NCI-H226 (cell line): Measurements from ENCODE around the gene ARHGEF40.
A peak's percentile ranks its signal among the peaks of the same experiment; 100 is the strongest.

ENCODE experiments used
- DNase-seq: peaks from one replicate; pipeline ENCODE4 v3.0.0-alpha.2; 2015

The ARHGEF40 gene

DNA sequence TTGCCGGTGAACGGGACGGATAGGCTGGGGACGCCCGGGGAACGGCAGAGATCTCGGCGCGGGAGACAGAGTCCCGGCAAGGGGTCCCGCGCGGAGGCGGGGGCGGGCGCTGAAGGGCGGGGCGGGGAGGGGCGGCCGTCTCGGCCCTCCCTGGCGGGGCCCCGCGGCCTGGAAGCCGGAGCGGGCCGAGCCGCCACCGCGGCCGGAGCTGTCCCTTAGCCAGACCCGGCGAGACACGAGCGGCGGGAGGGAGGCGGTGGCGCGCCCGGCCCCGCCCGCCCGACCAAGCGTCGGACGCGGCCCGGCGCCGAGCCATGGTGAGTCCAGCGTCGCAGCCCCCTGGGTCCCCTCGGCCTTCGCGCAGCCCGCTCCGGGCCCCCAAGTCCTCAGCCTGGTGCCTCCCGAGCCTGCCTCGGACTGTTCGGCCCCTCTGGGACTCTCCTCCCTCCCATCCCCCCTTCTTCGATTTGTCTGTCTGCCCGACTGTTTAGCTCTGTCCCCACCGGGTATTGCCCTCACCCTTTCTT is at the start of gene ARHGEF40:
ARHGEF40 (plus strand) TSS at position 222 of the 527 bp plus-strand sequence; CDS start at position 315, 93 bp downstream.
- DNase-seq = no peak

DNA sequence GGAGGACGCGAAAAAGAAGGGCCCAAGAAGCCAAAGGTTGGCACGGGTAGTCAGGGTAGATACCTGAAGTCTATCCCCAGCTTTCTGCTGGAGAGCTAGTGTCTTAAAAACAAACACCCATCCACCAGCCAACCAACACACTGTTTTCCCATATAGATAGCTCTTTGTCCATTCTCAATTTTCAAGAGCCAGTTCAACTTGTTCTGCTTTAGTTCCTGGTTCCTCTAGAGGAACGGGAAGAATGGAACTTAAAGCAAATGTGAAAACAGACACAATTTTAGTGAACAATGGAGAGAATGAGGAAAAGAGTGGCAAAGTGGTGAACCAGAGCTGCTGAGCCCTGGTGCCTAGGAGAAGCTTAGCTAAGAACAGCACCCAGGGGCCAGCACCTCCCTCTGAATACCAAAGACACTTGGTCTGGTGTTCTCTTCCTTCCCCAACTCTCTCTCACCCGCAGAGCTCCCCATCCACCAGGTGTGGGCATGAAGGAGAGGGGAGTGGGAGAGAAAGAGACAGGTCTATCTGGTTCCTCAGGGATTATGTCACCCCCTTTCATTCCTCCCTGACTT is 49.0 kb upstream of the ARHGEF40 start:
- no peak for DNase-seq

DNA sequence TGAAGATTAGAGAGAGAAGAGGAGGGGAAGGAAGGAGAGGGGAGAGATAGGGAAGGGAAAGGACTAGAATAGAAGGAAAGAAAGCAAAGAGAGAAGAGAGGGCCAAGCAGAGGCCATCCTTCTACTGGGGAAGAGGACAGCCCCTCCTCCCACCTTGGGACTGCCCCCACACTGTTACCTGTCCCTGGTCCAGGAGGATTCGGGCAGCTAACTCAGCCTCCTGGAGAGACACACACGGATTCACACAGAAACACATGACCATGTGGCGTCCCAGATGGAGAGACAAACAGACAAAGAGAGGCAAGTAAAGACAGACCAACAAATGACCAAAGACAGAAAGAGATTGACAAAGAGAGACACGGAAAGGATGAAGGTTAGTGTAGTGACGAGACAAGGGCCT is 47.4 kb upstream of the ARHGEF40 start:
- DNase-seq = no peak

DNA sequence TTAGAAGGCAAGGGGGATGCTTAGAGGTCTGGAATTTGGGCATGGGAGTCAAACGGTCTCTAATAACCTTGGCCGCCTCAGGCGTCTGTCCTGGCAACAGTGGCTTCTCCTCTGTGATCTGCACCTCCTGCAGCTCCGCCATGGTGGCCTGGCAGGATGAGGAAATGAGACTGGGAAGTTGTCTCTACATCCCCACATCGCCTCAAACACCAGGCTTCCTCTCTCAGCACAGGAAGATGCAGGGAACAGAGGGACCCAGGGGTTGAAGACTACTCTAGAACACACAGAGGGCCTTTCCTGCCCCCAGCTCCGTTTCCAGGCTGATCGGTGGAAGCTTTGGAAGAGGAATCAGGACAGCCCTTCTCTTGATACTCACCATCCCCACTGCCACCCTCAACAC is 46.9 kb upstream of the ARHGEF40 start:
- no peak for DNase-seq

DNA sequence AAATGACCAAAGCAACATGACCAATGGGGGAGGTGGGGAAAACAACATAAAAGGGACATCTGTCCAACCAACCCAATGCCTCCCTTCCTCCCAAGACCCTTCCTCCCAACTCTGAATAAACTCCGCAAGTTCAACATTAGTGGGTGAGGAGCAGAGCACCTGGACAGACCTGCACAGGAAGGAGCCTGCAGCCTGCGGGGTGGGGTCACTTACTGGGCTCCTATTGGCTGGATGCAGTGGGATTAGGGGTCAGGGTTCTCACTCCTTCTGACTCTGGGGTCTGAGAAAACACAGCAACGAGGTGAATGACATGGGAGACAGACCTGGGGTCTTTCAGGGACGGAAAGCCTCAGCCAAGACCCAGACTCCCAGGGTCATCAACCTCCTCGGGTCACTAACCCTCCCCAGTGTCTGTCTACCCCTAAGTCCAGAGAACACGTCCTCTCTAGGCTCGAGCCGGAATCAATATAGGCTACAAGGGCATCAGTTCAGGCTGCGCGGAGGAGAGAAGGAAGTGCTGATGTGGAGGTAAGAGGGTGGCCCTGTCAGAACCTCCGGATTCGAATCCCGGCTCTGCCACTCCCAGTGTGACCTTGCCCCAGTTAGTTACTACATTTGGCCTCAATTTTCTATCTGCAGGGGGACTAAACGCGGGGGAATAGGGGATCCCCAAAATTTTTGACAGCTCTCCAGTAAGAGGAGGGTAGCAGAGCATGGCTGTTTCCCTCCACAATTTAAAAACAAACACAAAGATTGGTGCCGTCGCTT is 46.1 kb upstream of the ARHGEF40 start:
- DNase-seq = no peak

DNA sequence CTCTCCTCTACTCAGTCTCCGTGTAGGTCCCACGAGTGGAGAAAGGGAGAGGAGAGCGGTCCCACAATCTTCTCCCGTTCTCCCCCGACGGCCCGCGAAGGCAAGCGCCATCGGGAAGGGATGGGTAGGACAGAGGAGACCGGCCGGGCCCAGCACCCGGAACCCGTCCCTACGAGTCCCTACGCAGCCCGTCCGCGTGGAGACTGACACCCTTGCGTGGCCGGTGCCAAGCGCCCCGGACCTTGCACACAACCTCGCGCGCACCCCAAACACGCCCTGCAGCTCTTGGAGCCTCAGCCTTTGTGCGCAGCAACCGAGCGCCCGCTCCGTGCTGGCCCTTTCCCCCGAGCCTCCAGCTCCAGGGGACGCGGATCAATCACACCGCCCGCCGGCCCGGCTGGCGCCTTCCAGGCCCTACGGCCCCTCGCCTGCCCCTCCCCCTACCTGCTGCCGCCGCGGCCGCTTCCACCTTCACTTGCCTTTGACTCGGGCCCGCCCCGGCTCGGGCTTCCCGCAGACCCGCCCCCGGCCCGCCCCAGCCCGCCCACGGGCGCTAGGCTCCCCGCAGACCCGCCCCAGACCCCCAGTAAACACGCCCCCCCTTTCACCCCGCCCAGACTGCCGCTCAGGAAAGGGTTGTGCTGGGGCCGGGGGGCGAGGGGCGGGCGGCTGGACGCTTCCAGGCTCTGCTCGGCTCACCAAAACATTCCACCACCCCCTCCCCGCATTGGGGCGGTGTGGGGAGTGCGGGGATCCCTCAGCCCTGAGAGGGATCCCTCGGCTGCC is 45.3 kb upstream of the ARHGEF40 start, which contains the start of gene NDRG2:
NDRG2 (minus strand) TSS at position 477 of the 786 bp plus-strand sequence. CDS start 1,746 bp downstream, outside the sequence.
- DNase-seq = peak; percentile 34

DNA sequence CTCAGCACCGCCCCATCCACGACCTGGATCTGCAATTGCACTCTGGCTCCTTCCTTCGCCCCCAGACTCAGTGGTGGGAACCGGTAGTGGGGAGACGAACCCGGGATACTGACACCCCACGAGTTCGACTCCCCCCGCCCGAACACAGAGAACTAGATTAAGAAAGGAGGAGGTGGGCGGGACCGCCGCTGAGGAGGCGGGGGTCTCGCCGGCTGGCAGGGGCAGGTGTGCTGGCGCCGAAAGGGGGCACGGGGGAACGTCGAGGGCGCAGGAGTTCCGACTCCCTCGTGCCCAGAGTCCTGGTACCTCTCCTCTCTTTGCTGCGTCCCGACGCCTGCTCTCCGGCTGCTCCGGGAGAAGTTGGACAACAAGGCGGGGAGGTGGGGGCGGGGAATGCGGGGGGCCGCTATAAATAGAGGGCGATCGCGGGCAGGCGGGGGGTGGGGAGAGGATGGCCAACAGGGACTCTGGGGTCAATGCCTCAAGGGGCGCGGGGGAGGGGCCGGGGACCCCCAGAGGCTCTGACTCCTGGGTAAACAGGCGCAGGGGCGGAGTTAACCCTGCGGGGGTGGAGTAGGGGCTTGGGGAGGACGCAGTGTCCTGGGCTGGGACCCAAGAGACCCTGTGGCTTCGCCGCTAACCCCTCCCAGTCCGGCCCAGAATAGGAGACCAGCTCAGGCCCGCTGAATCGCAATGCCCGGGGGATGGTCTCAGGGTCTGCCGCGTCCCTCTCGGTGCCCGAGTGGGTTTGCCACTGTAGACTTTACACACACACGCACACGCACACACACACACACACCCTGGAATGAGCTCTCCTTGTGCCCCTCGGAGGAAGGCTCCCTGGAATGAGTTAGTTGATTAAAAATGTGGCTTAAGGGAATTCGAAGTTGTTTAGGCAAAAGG is 44.5 kb upstream of the ARHGEF40 start:
- no peak for DNase-seq

DNA sequence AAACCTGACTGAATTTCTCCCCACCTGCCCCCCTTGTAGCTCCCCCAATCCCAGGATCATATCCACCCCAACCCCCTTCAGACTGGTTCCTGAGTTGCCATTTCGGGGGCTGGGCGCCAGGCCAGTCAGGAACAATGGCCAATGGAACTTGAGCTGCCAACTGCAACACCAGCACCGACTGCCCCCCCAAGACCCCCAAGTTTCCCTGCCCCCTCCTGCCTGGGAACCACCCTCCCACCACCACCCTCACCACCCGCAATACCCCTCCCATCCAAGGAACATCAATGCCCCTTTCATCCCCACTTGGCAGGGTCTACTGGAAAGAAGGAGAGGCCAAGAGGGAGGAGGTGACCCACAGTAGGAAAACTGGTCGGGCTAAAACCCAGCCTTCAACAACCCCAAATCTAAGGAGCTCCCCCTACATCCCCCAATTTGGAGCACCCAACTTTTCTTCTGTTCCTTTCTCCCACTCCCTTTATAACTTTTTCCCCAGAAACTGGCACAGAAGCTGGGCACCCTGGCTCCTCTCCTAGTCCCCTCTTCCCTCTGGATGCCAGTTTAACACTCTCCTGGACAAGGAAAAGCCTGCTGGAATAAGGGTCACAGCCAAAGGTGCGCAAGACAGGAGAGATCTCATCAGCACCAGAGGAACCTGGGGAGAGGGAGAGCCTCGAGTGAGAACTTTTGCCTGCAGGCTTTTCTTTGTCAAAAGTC is 43.7 kb upstream of the ARHGEF40 start:
- DNase-seq = no peak

DNA sequence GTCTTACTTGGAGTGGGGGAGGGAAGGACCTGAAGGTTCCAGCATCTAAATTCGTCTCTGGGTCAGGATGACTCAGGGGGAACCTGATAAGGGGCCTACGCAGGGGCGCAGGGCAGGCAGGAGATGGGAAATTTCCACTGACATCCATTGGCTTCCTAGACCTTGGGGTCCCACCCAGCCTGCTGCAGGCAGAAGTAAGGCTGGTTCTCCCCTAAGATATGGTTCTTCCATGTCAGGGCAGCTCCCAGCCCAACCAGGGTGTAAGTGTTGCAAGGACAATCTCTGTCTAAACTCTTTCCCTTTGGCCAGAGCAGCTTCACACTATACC is 43.2 kb upstream of the ARHGEF40 start:
- no peak for DNase-seq

DNA sequence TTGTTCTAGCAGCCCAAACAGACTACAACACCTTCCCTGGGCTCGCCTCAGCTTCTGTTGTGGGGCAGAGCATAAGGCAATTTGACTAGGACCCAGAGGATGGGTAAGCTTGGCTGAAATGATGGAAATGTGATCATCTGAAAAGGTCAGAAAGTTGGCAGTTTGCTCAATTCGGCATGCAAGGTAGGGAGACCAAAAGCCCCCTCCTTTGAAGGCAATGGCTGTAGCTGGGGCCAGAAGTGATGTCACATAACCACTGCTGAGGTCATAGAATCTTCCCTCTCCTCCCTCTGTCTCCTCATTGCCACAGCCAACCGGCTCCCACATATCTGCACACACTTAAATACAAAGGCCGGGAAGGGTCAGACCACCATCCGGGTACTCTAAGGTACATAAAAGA is 40.2 kb upstream of the ARHGEF40 start, which contains the start of gene TPPP2:
TPPP2 (plus strand) TSS at position 301 of the 400 bp plus-strand sequence. CDS start 365 bp downstream, outside the sequence.
- no peak for DNase-seq

DNA sequence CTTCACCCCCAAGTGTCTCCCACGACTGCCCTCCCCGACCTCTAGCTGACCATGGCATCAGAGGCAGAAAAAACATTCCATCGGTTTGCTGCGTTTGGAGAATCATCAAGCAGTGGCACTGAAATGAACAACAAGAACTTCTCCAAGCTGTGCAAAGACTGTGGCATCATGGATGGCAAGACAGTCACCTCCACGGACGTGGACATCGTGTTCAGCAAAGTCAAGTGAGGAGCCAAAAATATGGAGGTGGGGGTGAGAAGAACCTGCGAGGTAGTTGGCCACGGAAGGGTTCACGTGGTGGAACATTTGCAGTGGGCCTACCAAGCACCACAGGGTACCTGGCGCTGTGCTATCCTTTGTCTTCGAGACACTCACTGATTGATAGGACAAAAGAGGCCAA is 39.6 kb upstream of the ARHGEF40 start:
- no peak for DNase-seq

DNA sequence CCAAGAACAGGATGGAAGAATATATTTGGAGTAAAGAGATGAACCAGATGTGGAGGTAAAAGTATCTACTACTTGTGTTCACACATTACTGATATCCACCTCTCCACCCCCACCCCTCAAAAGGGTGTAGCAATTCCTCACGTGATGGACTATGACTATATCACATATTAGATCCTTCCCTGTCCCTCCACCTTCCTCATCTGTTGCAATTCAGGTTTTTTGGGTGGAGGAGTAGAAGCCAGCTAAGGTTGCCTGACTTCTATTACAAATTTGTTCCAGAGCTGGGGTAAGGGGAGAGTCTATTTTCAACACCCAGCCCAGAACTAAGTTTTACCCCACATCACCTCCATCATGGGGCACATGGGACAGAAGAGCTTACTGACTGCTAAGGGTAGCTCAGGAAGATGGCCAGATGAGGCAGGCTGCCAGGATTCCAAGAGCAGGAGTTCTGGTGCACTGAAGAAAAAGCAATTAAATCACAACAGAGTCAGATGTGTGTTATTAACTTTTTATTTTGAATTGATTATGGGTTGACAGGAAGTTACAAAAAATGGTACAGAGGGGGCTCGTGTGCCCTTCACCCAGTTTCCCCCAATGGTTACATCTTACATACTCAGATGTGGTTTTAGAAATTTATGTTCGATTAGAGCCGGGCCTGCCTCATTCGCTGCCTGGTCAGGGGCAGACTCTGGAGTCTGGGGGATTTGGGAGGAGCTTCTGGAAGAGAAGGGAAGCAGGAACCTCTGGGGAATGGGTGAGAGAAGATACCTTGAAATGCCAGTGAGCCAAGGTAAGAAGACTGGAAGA is 37.6 kb upstream of the ARHGEF40 start:
- DNase-seq = no peak

DNA sequence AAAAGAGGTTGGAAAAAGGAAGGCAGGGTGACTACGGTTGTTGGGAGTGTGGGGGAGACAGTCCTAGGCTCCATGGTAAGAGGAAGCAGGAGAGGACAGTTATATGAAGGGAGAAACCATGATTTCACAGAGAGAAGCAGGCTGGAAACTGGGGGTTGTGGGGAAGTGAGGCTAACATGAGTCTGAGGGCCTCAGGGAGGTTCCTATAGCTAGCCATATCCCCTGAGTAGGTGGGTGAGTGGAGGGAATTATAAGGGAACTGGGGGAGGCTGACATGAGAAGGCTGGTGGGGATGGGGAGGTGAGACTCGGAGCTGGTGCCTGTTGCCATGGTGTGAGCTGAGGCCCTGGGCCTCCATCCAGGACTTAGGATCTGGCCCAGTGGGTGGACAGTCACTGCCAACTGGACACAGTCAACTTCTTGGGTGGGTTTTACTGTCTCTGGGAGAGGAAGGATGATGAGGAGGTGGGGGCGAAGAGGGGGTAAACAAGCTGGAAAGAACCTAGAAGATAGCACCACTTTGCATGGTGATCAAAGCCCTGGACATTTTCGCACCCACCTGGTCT is 36.9 kb upstream of the ARHGEF40 start:
- DNase-seq = no peak

DNA sequence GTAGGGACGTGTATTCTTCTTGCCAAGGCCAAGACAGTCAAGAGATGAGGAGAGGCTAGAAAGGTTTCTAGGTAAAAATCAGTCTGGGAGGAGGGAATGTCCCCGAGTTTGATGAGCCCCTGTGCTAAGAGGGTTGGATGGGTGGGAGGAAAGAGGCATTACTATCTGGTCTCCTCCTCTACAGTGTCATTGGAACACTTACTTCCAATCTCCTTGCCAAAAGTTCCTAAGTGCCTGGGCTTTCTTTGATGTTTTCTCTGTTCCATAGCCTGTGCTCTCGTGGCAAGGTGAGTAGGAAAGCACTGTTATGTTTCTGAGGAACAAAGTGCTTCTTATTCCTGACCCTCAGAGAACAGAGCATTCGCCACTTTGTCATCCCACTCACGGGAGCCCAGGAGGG is 35.4 kb upstream of the ARHGEF40 start, which contains the start of gene RNASE13:
RNASE13 (minus strand) TSS at position 101 of the 400 bp plus-strand sequence. CDS start 519 bp downstream, outside the sequence.
- DNase-seq = no peak

DNA sequence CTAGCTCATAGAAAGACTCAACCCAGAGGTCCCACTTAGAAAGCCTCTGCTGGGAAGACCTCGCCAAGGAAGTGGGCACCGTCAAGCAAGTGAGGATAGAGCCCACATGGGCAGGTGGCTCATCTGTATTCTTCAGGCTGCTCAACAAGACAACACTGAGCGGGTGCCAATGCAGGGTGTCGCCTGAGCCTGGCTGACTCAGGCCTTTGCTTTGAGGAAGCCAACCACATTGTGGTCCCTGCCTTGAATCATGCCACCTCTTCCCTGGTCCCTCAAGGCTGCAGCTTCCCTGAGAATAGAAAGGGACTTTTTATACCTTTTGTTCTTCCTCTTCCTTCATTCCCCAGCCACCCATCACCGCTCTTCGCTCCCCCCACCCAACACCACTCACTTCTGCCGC is 33.4 kb upstream of the ARHGEF40 start:
- DNase-seq = no peak

DNA sequence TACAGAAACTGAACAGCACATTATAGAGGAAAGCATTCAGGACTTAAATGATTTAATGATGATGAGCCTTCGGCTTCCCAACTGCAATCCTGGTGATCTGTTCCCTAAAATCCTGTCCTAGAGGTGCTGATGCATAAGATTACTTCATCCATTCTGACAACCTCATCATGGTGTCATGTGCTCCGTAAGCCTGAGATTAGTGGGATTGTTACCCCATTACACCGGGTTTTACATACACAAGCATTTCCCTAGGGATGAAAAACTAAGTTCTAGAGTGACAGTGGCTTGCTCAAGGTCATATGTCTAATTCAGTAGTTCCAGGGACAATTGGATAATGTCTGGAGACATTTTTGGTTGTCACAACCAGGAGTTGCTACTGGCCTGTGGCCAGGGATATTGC is 32.9 kb upstream of the ARHGEF40 start:
- DNase-seq = no peak

DNA sequence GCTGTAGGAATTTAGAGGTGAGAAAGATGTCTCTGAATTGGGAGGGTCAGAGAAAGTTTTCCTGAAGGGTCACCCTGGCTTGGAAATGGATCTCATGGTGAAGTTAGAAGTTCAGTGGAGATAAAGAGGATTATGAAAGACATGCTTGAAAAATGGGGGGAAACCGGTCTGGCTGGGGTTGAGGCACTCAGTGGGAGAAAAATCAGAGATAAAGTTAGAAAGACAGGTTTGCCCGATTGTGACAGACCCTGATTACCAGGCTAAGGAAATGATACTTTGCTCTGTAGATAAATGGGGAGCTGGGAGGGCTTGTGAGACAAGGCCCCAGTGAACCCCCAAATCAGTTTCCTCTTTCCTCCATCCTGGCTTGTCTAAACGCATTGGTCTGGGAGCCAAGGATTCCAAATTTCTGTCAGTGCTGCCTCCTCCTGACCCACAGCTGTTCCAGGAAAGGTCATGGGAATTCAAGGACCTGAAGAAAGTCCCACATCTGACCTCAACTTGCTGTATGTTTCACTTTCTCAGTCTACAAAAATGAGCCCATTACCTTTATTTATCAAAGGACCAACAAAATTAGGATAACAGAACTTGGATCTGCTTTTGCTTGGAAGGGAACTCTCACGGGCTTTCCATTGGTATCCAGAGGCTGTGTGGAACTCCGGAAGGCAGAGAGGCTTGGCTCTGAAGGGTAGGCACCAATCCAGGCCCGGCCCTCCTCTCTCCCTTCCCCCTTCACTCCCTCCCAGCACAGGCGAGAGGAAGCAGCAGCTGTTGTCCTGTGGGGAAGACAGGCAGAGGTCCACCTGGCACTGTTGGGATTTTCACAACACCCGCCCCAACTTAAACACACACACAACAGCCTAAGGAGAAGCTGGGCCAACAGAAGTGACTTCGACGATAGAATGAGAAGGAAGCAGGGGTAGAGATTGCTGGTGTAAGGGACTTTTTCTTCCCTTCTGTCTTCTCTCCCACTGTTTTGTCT is 31.4 kb upstream of the ARHGEF40 start:
- DNase-seq = no peak

DNA sequence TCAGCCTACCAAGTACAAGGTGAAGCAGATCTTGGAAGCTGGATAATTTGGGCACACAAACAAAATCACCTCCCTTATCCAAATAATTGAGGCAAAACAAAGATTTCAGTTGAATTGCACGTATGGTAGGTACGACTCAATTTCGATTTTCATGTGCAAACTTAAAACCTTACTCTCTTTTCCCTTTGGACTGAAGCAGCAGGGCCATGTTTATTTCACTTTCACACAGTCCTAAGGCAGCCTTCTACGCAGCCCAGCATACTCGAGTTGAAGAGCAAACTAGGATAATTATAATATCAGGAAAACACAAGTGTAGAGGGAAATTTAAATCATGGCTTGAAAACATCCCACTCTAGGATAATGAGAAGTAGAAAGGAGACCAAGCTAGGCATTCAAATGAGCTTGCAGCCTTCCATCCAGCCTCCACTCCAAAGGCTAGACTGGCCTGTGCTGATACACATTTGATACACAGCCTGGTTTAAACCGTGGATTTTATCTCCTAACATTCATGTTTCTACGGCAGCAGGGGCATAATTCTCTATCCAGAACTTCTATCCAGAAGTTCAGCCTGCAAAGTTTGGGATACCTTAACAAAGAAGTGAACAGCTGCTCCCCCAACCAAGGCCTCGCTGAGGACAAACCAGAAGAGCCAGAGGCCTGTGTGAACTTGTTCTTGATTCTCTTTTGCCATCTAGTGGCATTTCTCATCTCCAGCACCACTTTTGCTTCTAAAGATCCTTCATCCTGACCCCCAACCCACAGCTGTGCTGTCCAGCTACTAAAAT is 30.3 kb upstream of the ARHGEF40 start:
- DNase-seq = no peak
